ENCODE measurements around the gene NPR1.

DNA sequence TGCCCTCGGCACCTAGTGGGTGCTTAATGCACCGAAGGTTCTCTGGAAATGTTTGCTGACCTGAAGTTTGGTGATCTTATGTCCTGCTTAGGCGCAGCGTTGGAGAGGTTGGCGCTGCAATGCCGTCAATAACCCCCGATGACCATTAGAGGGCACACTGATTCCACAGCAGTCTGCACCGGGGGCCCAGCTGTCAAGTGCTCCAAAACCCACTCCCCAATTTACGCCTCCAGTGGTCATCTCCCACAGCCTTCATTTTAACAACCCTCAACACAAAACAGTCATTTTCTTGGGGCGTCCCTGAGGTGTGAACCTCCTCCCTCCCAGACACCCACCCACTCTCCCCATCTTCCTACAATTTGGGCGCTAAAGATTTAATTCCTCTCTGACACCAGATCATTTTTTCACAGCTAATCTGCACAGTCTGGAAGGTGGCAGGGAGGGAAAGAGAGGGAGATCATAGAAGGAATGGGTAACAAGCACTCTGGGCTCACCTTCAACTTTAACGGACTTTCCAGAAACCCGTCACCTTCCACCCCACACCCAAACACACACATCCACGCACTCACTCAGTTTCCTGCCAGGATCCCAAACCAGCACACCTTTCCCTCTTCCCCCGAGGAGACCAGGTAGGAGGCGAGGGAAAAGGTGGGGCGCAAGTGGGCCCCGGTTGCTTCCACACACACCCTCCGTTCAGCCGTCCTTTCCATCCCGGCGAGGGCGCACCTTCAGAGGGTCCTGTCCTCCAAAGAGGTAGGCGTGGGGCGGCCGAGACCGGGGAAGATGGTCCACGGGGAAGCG is 570 bp upstream of the NPR1 start:
- peak in 5 of 7 experiments; percentile 75 to 91 (median 87) for TF ChIP-seq CTCF (IDR thresholded peaks at IDR 0.05)
- no peak for TF ChIP-seq POLR2AphosphoS5 (IDR thresholded peaks at IDR 0.05)
- TF ChIP-seq POLR2A (IDR thresholded peaks at IDR 0.05), result no peak
